GM21619 (cell line): Measurements from ENCODE around the gene TCF12.

Experiments
- ATAC-seq: cut with Tn5 transposase; IDR thresholded peaks from one replicate; pipeline ENCODE4 v1.9.1; 2021; ENCODE audit not compliant: unreplicated experiment

TCF12 gene

DNA sequence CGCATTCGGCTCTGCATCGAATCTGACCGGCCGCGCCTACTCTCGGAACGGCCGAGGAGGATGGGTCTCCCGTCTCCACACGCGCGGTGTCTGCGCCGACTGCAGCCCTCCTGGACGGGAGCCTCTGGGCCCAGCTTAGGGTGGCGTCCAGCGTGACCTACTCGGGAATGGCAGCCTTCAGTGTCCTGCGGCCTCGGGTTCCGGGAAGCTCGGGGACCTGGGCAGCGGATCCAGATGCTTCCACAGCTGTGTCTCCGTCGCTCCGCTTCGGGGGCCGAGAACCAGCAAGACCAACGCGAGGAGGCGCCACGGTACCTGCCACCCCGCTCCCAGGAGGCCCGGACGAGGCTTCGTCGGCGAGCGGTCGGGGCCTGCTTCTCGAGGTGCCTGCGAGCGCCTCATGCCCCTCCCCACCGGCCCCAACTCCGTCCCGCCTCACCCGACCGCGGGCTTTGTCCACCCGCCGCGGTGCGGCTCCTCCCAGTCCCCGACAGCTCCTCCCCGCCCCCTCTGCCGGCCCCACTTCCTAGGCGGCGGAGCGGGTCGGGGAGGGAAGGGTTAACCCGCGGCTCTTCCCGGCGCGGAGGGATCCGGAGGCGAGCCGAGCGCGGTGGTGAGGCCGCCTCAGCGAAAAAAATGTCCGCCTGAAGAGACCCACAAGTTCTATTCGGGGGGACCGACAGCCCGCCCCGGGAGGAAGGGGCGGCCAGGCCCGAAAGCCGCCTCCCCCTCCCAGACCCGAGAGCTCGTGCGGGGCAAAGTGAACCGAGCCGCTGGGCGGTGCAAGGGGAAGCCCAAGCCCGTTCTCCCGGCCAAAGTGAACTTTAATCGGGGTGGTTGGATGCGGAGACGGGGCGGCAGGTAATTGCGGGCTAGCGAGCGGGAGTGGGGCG lies at the start of gene TCF12:
TCF12 (plus strand) TSS at position 599 of the 893 bp plus-strand sequence. CDS start 1,270 bp downstream, outside the sequence.
- ATAC-seq, result peak; percentile 66

- no peak for ATAC-seq
These were observed 48.9 kb upstream of the TCF12 start for GRCh38 chr15:56869573-56869972.

GRCh38 chr15:56871185-56871584 lies 47.3 kb upstream of the TCF12 start:
- no peak for ATAC-seq

GRCh38 chr15:56871867-56872266 lies 46.6 kb upstream of the TCF12 start:
- no peak for ATAC-seq

DNA sequence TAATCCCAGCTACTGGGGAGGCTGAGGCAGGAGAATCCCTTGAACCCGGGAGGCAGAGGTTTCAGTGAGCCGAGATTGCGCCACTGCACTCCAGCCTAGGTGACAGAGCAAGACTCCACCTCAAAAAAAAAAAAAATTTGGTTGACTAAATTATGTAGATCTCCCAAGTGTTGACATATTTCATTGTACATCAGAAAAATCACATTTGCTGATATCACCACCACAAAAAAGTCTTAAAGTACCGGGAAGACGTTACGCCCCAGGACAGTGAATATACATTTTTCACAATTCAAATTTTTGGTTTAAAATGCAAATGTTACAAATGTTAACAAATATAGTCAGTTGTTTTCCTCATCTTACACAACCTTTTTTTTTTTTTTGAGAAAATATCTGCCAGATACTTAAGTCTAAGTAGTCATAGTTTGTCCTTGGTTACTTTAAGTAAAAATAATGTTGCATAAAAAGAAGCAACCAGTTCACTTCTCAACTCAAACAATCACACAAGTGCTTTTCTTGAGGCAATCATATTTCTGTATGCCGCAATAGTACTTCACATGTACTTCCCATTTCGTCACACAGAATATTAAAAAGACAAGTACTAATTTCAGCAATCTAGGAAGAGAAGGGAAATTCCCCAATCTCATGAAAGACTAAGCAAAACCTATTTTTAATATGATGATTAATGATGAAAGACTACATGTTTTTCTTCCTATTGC lies 41.0 kb upstream of the TCF12 start:
- ATAC-seq, result no peak

DNA sequence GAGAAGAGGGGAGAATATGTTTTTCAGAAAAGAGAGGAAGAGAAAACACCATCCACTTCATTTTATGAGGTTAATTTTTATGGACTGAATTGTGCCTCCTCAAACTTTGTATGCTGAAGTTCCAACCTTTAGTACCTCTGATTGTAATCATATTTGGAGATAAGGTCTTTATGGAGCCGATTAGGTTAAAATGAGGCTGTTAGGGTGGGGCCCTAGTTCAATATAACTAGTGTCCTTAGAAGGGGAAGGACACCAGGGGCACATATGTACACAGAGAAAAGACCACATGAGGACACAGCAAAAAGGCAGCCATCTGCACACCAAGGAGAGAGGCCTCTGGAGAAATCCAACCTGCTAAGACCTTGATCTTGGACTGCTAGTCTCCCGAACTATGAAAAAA lies 38.9 kb upstream of the TCF12 start:
- no peak for ATAC-seq

GRCh38 chr15:56883088-56883487 lies 35.4 kb upstream of the TCF12 start:
- no peak for ATAC-seq

DNA sequence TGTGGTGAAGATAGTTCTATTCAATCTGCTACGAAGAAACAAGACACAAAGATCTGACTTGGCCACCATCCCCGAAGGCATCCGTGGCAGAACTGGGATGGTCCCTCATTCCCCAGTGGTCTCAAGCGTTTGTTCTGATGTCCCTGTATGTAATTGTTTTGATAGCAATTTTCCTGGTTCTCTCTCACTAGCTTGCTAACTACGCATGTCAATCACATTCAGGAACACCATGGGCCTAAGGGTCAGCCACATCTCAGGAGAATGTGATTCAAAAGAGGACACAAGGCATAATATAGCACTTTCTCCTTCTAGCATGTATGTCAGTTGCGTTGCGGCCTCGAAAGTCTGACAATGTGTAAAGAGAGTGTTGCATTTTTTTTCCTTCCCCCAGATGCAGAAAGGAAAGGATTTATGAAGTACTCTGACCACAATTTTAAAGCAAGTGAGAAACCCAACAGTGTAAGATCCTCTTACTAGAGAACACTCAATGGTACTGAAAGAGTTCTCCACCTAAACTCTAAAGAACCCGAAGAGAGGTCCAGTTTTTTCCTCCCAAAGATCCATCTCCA lies 32.0 kb upstream of the TCF12 start:
- no peak for ATAC-seq

GRCh38 chr15:56886932-56887781 lies 31.3 kb upstream of the TCF12 start:
- ATAC-seq, result peak; percentile 93

- ATAC-seq, result no peak
These were observed 30.5 kb upstream of the TCF12 start for GRCh38 chr15:56887782-56888438.

DNA sequence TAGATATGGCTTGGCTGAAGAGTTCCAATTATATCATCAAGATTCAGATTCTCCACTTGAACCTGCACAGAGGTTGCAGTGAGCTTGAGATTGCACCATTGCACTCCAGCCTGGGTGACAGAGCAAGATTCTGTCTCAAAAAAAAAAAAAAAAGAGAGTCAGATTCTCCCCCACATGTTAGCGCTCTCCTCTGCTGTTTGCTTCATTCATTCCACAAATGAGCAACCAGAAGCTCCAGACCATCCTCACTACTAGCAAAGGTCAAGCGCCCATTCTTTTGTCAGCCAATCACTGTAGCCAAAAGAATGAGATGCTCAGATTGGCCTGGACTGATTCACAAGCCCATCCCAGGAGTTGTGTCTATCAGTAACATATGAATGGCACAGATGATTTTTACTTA lies 28.4 kb upstream of the TCF12 start:
- ATAC-seq, result no peak

- no peak for ATAC-seq
These were observed 26.5 kb upstream of the TCF12 start for GRCh38 chr15:56891852-56892440.

DNA sequence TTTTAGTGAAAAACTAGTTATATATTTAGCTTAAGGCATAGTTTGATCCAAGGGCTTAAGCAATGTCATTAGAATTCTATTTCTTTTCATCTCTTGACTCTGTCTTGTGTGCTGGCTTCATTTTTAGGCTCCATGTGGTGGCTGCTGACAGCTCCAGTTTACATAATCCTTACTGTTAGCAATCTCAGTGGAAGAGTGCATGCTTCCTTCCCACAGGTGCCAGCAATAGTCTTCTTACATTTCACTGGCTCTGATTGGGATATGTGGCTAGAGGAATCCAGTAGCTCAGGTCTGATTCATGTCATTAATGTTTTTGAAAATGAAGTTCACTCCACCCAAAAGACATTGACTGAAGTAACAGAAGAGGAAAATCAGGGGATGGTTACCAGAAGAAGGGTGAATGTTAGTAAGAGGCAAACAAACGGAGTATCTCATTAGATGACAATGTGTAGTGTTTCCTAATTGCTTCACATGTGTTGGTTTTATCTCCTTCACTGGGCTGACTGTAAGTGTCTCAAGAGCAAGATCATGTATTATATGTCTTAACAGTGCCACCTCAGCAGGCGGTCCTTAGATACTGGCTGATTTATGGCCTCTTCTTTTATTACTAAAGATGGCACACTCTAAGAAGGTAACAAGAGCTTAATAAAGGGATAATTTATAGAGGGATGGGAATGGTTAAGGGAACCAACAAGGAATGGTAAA lies 25.6 kb upstream of the TCF12 start:
- no peak for ATAC-seq

DNA sequence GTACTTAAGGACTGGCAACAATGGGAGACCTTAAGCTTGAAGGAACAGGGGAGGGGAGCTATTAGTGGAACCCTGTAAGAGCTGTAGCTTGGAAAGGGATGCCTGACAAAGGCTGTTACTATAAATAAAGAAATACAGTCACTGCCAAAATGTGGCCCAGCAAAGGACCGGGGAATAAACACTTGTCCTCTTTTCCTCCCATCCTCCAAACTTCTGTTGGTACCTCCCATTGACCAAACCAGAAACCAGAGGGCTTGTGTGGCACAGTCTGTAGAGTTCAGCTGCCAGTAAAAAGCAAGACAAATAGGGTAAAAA lies 25.1 kb upstream of the TCF12 start:
- ATAC-seq, result no peak

- ATAC-seq, result no peak
These were observed 23.8 kb upstream of the TCF12 start for GRCh38 chr15:56894601-56895000.

DNA sequence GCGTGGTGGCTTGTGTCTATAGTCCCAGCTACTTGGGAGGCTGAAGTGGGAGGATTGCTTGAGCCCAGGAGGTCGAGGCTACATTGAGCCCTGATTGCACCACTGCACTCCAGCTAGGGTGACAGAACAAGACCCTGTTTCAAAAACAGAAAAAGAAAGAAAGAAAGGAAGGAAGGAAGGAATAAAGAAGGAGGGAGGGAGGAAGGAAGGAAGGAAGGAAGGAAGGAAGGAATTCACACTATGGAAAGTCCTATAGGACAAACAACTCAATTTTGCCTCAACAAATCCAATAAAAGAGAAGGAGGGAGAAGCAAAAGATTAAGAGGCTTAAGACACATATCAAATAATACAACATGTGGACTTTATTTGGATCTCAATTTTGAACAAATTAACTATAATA lies 16.5 kb upstream of the TCF12 start:
- no peak for ATAC-seq

DNA sequence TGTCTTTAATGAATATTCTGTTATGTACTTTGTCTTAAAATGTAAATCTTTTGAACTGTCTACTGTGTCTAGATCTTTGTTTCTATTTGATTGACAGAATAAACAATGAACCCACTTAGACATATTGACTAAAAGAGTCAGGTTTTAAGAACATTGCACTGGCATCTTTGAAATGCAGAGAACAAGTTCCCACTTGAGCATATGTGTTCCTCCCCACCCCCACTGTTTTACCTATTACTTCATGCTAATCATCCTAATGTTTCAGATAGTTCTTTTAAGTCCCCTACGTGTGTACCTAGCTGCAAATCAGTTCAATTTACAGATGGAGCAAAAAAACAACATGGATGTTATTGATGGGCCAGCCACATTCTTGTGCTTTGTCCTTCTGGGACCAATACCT lies 11.7 kb upstream of the TCF12 start:
- no peak for ATAC-seq

- no peak for ATAC-seq
These were observed 7.6 kb upstream of the TCF12 start for GRCh38 chr15:56910801-56911200.

DNA sequence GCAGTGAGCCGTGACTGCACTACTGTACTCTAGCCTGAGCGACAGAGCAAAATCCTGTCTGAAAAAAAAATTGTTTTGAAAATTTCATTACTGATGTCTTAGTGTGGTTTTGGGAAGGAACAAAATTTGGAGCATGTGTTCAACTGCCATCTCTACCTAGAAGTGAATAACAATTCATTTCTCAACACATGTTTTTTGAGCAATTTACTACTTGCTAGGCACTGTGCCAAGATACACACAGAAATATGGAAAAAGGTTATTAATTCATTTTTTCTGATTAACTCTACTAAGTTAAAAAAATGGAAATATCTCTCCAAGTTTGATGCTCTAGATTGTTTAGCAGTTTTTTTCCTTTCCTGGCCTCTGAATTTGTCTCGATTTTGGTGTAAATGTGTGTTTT lies 5.2 kb upstream of the TCF12 start:
- no peak for ATAC-seq

DNA sequence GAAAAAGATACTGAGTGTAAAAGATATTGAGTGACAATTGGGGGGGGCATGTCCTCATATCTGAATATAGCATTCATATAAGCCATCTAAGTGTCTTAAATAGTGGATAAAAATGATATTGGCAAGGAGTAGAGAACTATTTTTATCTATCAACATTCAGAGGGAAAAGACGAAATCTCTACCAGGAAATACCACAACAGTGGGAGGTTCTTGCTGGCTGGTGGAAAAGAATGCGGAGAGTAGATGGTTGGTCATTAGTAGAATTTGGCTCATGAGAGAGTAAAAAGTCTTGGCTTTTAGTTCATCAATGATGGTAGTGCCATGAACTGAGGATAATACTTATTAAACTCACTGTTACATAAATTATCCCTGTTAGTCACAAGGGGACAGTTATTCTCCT lies 4.8 kb upstream of the TCF12 start:
- no peak for ATAC-seq
